Fibroblast of the conjunctiva (primary cell): ENCODE data around the gene SPATA31C1.
"Not testable (repeated sequence)": the region's sequence is repeated elsewhere in the genome, so short reads cannot be mapped to it uniquely, and the experiment has no call there.

Experiments used
- DNase-seq: peaks from one replicate; pipeline ENCODE4 v3.0.0-alpha.2; 2010; ENCODE audit warnings: low read depth

SPATA31C1 gene

GRCh38 chr9:87886933-87887505, 30.7 kb upstream of the SPATA31C1 start:
- no peak for DNase-seq

GRCh38 chr9:87887661-87888480, 29.9 kb upstream of the SPATA31C1 start:
- no peak for DNase-seq

- no peak for DNase-seq
These were observed 29.3 kb upstream of the SPATA31C1 start for GRCh38 chr9:87888501-87888900.

GRCh38 chr9:87889065-87889881, 28.5 kb upstream of the SPATA31C1 start:
- no peak for DNase-seq

GRCh38 chr9:87889882-87890252, 27.9 kb upstream of the SPATA31C1 start:
- no peak for DNase-seq

GRCh38 chr9:87890837-87891236, 26.9 kb upstream of the SPATA31C1 start:
- no peak for DNase-seq

- DNase-seq = no peak
These were observed 26.0 kb upstream of the SPATA31C1 start for GRCh38 chr9:87891754-87892153.

GRCh38 chr9:87892956-87893355, 24.8 kb upstream of the SPATA31C1 start:
- no peak for DNase-seq

GRCh38 chr9:87894998-87895625, 22.6 kb upstream of the SPATA31C1 start:
- no peak for DNase-seq

- no peak for DNase-seq
These were observed 20.9 kb upstream of the SPATA31C1 start for GRCh38 chr9:87896891-87897290.

GRCh38 chr9:87898151-87898550, 19.6 kb upstream of the SPATA31C1 start:
- DNase-seq = no peak

- DNase-seq = not testable (repeated sequence)
These were observed 15.4 kb upstream of the SPATA31C1 start for GRCh38 chr9:87902371-87902770.

- DNase-seq = no peak
These were observed 8.3 kb upstream of the SPATA31C1 start for GRCh38 chr9:87909310-87910041.

- no peak for DNase-seq
These were observed 6.9 kb upstream of the SPATA31C1 start for GRCh38 chr9:87910821-87911220.

- not testable (repeated sequence) for DNase-seq
These were observed 1.3 kb downstream of the SPATA31C1 start for GRCh38 chr9:87919013-87919412.

- not testable (repeated sequence) for DNase-seq
These were observed 3.8 kb downstream of the SPATA31C1 start for GRCh38 chr9:87921561-87921960.

GRCh38 chr9:87923012-87923411, 5.2 kb downstream of the SPATA31C1 start:
- not testable (repeated sequence) for DNase-seq

- DNase-seq = not testable (repeated sequence)
These were observed 7.1 kb downstream of the SPATA31C1 start for GRCh38 chr9:87924851-87925250.

- not testable (repeated sequence) for DNase-seq
These were observed 11.4 kb downstream of the SPATA31C1 start for GRCh38 chr9:87929152-87929551.

GRCh38 chr9:87934444-87934843, 16.7 kb downstream of the SPATA31C1 start:
- DNase-seq = not testable (repeated sequence)

GRCh38 chr9:87937352-87937751, 19.6 kb downstream of the SPATA31C1 start:
- DNase-seq = not testable (repeated sequence)

GRCh38 chr9:87937918-87938317, 20.2 kb downstream of the SPATA31C1 start:
- DNase-seq = not testable (repeated sequence)
